Osteoblast (primary cell): ENCODE measurements around the gene CFAP90. TPM values are rescaled to one million over a fixed set of nuclear protein-coding genes. Genes with fewer than 3 reads are reported as not detected.

Source experiments
- DNase-seq: peaks from one replicate; pipeline ENCODE4 v3.0.0; 2011; ENCODE audit warnings: low spot score, mixed read lengths; ENCODE audit not compliant: insufficient read length; ENCODE audit errors: missing footprints
- H2AFZ ChIP-seq: 2 replicates; pipeline ENCODE4 v1.6.0; 2011; ENCODE audit warnings: mild to moderate bottlenecking, low read length
- H3K27ac ChIP-seq: 2 replicates; pipeline ENCODE4 v1.5.1; 2011; ENCODE audit warnings: mild to moderate bottlenecking, low read depth, low read length, moderate library complexity
- H3K27me3 ChIP-seq: 2 replicates; pipeline ENCODE4 v1.6.0; 2012; ENCODE audit warnings: mild to moderate bottlenecking, control low read depth, inconsistent platforms, low read length, moderate library complexity; ENCODE audit not compliant: insufficient read depth
- H3K36me3 ChIP-seq: 2 replicates; pipeline ENCODE4 v1.5.1; 2011; ENCODE audit warnings: mild to moderate bottlenecking, low read length, control low read depth, moderate library complexity; ENCODE audit not compliant: insufficient read depth
- H3K4me1 ChIP-seq: 2 replicates; pipeline ENCODE4 v1.5.1; 2011; ENCODE audit warnings: mild to moderate bottlenecking, low read length, control low read depth, moderate library complexity; ENCODE audit not compliant: insufficient read depth
- H3K4me2 ChIP-seq: 2 replicates; pipeline ENCODE4 v1.6.0; 2011; ENCODE audit warnings: mild to moderate bottlenecking, low read length; ENCODE audit not compliant: insufficient read depth
- H3K4me3 ChIP-seq: fragments of 200-600 bp; sonication (generic); 3 replicates; pipeline ENCODE4 v1.5.1; 2012; ENCODE audit warnings: mild to moderate bottlenecking, low read length, inconsistent platforms; ENCODE audit not compliant: insufficient read depth
- H3K79me2 ChIP-seq: 2 replicates; pipeline ENCODE4 v1.6.0; 2012; ENCODE audit warnings: mild to moderate bottlenecking, low read length, control low read depth, inconsistent platforms; ENCODE audit not compliant: insufficient read depth
- H3K9me3 ChIP-seq: 2 replicates; pipeline ENCODE4 v1.5.1; 2011; ENCODE audit warnings: low read depth, low read length, control low read depth
- H4K20me1 ChIP-seq: 2 replicates; pipeline ENCODE4 v1.6.0; 2012; ENCODE audit warnings: mild to moderate bottlenecking, low read length, control low read depth; ENCODE audit not compliant: insufficient read depth
- total RNA-seq: library from RNA; depleted of rRNA; stranded (reverse); fragments of >200 nt; gene quantifications from 2 replicates; pipeline ENCODE4 v1.2.3, GENCODE V29; 2012
- TF ChIP-seq, protein P1 (sequence below): IDR thresholded peaks from 2 replicates; pipeline ENCODE4 v1.5.1; 2011; ENCODE audit warnings: mild to moderate bottlenecking, low read depth, low read length, moderate library complexity; ENCODE audit errors: extremely low read depth

Gene CFAP90
- total RNA-seq, 1 donor, result 1.1 TPM

DNA sequence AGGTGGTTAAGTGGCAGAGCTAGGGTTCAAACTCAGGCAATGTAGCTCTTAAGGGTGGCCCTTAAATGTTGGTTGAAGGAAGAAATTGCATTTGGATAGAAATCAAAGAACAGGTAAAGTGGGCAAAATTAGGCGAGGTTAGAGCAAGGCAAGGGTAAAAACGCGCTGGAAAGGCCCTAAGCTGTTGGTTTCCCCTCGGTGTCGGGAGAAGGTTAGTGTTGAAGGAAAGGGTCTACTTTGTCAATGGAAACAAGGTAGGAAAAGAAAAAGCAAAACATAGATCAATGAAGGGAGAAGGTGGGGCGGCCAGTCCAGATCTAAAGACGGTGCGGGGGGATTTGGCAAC lies 17.5 kb upstream of the CFAP90 start:
- H3K4me1 ChIP-seq, result peaks cover 17% of the 10 kb centered on the region
- peaks cover 11% of the 10 kb centered on the region for H4K20me1 ChIP-seq
- peaks cover 78% of the 10 kb centered on the region for H3K79me2 ChIP-seq
- peak; percentile 72 for DNase-seq
- no peaks in the 10 kb centered on the region for H3K27me3 ChIP-seq
- peaks cover 6% of the 10 kb centered on the region for H3K36me3 ChIP-seq
- TF ChIP-seq, protein P1, sequence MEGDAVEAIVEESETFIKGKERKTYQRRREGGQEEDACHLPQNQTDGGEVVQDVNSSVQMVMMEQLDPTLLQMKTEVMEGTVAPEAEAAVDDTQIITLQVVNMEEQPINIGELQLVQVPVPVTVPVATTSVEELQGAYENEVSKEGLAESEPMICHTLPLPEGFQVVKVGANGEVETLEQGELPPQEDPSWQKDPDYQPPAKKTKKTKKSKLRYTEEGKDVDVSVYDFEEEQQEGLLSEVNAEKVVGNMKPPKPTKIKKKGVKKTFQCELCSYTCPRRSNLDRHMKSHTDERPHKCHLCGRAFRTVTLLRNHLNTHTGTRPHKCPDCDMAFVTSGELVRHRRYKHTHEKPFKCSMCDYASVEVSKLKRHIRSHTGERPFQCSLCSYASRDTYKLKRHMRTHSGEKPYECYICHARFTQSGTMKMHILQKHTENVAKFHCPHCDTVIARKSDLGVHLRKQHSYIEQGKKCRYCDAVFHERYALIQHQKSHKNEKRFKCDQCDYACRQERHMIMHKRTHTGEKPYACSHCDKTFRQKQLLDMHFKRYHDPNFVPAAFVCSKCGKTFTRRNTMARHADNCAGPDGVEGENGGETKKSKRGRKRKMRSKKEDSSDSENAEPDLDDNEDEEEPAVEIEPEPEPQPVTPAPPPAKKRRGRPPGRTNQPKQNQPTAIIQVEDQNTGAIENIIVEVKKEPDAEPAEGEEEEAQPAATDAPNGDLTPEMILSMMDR, result no peak
- peak overlapping the region; percentile 88 for H2AFZ ChIP-seq
- peak overlapping the region; percentile 89 for H3K4me3 ChIP-seq
- peak overlapping the region; percentile 90 for H3K4me2 ChIP-seq
- peak overlapping the region; percentile 78 for H3K27ac ChIP-seq
- H3K9me3 ChIP-seq, result no peaks in the 10 kb centered on the region

- Histone ChIP-seq H3K9me3 (no peaks in the 10 kb centered on the region), H3K36me3 (peaks cover 11% of the 10 kb centered on the region), H4K20me1 (peaks cover 11% of the 10 kb centered on the region), H3K4me2 (peak overlapping the region; percentile 90), H3K27ac (no peak overlapping the region), H3K79me2 (peaks cover 67% of the 10 kb centered on the region), H3K4me3 (no peak overlapping the region), H2AFZ (no peak overlapping the region), H3K27me3 (no peaks in the 10 kb centered on the region), H3K4me1 (peaks cover 17% of the 10 kb centered on the region)
- TF ChIP-seq, protein P1, result no peak
- DNase-seq, result no peak
Measured at GRCh38 chr5:7867260-7867659, 16.3 kb upstream of the CFAP90 start.

GRCh38 chr5:7866196-7866595 lies 15.3 kb upstream of the CFAP90 start:
- H3K9me3 ChIP-seq, result no peaks in the 10 kb centered on the region
- H3K27me3 ChIP-seq, result no peaks in the 10 kb centered on the region
- H3K4me3 ChIP-seq, result no peak overlapping the region
- no peak overlapping the region for H3K4me2 ChIP-seq
- H3K79me2 ChIP-seq, result peaks cover 56% of the 10 kb centered on the region
- no peak overlapping the region for H2AFZ ChIP-seq
- peaks cover 11% of the 10 kb centered on the region for H4K20me1 ChIP-seq
- no peak for DNase-seq
- TF ChIP-seq, protein P1, result no peak
- peaks cover 19% of the 10 kb centered on the region for H3K36me3 ChIP-seq
- peaks cover 17% of the 10 kb centered on the region for H3K4me1 ChIP-seq
- H3K27ac ChIP-seq, result no peak overlapping the region

GRCh38 chr5:7857926-7858632 lies 7.1 kb upstream of the CFAP90 start:
- Histone ChIP-seq H3K36me3 (peaks cover 41% of the 10 kb centered on the region), H3K79me2 (no peaks in the 10 kb centered on the region), H3K4me2 (no peak overlapping the region), H3K4me3 (no peak overlapping the region), H4K20me1 (no peaks in the 10 kb centered on the region), H3K4me1 (peaks cover 3% of the 10 kb centered on the region), H2AFZ (no peak overlapping the region), H3K27me3 (no peaks in the 10 kb centered on the region), H3K27ac (no peak overlapping the region), H3K9me3 (no peaks in the 10 kb centered on the region)
- no peak for DNase-seq
- TF ChIP-seq, protein P1, result no peak
